Esophagus squamous epithelium (tissue), 5 donors: ENCODE measurements around the gene BID. TPM values are rescaled to one million over a fixed set of nuclear protein-coding genes. Genes with fewer than 3 reads are reported as not detected.

Experiments used
- DNase-seq: peaks from one replicate; lab custom pipeline; 2025; lab: John Stamatoyannopoulos, UW
- H3K27ac ChIP-seq, 4 donors: fragments of 200-600 bp; sonication (generic); one replicate each; pipeline ENCODE4 v1.5.1; 2016 to 2019; ENCODE audit warnings: mild to moderate bottlenecking in 1 of 4
- H3K27me3 ChIP-seq, 4 donors: fragments of 200-600 bp; sonication (generic); 1 replicate in 3 of 4; 2 replicates in 1 of 4; pipeline versions ENCODE4 v1.5.1 to v1.6.0; 2017 to 2021; ENCODE audit warnings: antibody characterized with exemption in 1 of 4
- H3K36me3 ChIP-seq, 3 donors: fragments of 200-600 bp; sonication (generic); one replicate each; pipeline ENCODE4 v1.5.1; 2016 to 2019
- H3K4me1 ChIP-seq, 3 donors: fragments of 200-600 bp; sonication (generic); one replicate each; pipeline ENCODE4 v1.5.1; 2017 to 2019
- H3K4me3 ChIP-seq, 4 donors: fragments of 200-600 bp; sonication (generic); 1 replicate in 3 of 4; 2 replicates in 1 of 4; pipeline ENCODE4 v1.5.1; 2016 to 2019; ENCODE audit warnings: mild to moderate bottlenecking in 2 of 4, moderate library complexity in 1 of 4
- H3K9me3 ChIP-seq, 3 donors: fragments of 200-600 bp; sonication (generic); one replicate each; pipeline ENCODE4 v1.5.1; 2016 to 2019
- POLR2A ChIP-seq, 4 donors: fragments of 450-650 bp; IDR thresholded peaks; one replicate each; pipeline ENCODE4 v1.6.1; 2017; ENCODE audit warnings: antibody characterized with exemption in 4 of 4, mild to moderate bottlenecking in 4 of 4, moderate library complexity in 3 of 4
- WGBS, 2 donors: methylation state at CpG; one replicate each; pipeline ENCODE4 v1.1.5; 2018; 5-methylcytosine and 5-hydroxymethylcytosine counted together
- intact Hi-C: fragments of 100-400 bp; cut with DNase I; formaldehyde crosslinking; loops from one replicate; pipeline ENCODE4 v1.15.0; 2022
- total RNA-seq, 4 donors: library from RNA; depleted of rRNA; stranded (reverse); fragments of >200 nt; gene quantifications; one replicate each; pipeline ENCODE4 v1.1.0, GENCODE V29; 2016
- TF ChIP-seq, protein P1 (sequence below), 6 experiments: fragments of 450-650 bp in 4 of 6; fragments of 200-600 bp in 2 of 6; sonication (generic) in 2 of 6; IDR thresholded peaks; one replicate each; pipeline ENCODE4 v1.5.1; 2016 to 2019; ENCODE audit warnings: antibody characterized with exemption in 6 of 6, mild to moderate bottlenecking in 4 of 6, moderate library complexity in 4 of 6
- donor health status: DM: yes; HTN: yes; CAD: no.

The BID gene
- total RNA-seq, 4 donors from 2014 or later = 10.6 to 32.9 (median 22.7) TPM

- H3K4me1 ChIP-seq = peaks cover 10 to 45% (median 18%) of the 10 kb centered on the region in 3 donors
- peaks cover 0 to 39% (median 15%) of the 10 kb centered on the region in 3 donors for H3K36me3 ChIP-seq
- 61 to 85% methylated on average over 5 to 7 of the region's 8 CpGs for WGBS, 2 donors
- H3K27ac ChIP-seq = peak overlapping the region; percentile 20 to 72 (median 52)
- DNase-seq = no peak
- intact Hi-C loops = no loop called here
- H3K9me3 ChIP-seq = no peaks in the 10 kb centered on the region
- H3K4me3 ChIP-seq = no peak overlapping the region
- TF ChIP-seq, protein P1, sequence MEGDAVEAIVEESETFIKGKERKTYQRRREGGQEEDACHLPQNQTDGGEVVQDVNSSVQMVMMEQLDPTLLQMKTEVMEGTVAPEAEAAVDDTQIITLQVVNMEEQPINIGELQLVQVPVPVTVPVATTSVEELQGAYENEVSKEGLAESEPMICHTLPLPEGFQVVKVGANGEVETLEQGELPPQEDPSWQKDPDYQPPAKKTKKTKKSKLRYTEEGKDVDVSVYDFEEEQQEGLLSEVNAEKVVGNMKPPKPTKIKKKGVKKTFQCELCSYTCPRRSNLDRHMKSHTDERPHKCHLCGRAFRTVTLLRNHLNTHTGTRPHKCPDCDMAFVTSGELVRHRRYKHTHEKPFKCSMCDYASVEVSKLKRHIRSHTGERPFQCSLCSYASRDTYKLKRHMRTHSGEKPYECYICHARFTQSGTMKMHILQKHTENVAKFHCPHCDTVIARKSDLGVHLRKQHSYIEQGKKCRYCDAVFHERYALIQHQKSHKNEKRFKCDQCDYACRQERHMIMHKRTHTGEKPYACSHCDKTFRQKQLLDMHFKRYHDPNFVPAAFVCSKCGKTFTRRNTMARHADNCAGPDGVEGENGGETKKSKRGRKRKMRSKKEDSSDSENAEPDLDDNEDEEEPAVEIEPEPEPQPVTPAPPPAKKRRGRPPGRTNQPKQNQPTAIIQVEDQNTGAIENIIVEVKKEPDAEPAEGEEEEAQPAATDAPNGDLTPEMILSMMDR (IDR thresholded peaks at IDR 0.05) = no peak
- TF ChIP-seq POLR2A (IDR thresholded peaks at IDR 0.05) = no peak
- no peaks in the 10 kb centered on the region for H3K27me3 ChIP-seq
Measured at GRCh38 chr22:17787241-17787640, 13.0 kb upstream of the BID start.

GRCh38 chr22:17786435-17787161 is 12.3 kb upstream of the BID start:
- TF ChIP-seq, protein P1 (IDR thresholded peaks at IDR 0.05) = peak in 1 of 6 experiments; percentile 7
- no peak for TF ChIP-seq POLR2A (IDR thresholded peaks at IDR 0.05)
- intact Hi-C loops = no loop called here
- H3K4me3 ChIP-seq = no peak overlapping the region
- 38 to 45% methylated on average over 1 to 6 of the region's 18 CpGs for WGBS, 2 donors
- H3K27ac ChIP-seq = peak overlapping the region; percentile 42 to 72 (median 60)
- DNase-seq = no peak
- no peaks in the 10 kb centered on the region for H3K9me3 ChIP-seq
- peaks cover 16 to 51% (median 25%) of the 10 kb centered on the region in 3 donors for H3K4me1 ChIP-seq
- peaks cover 0 to 37% (median 15%) of the 10 kb centered on the region in 3 donors for H3K36me3 ChIP-seq
- no peaks in the 10 kb centered on the region for H3K27me3 ChIP-seq

DNA sequence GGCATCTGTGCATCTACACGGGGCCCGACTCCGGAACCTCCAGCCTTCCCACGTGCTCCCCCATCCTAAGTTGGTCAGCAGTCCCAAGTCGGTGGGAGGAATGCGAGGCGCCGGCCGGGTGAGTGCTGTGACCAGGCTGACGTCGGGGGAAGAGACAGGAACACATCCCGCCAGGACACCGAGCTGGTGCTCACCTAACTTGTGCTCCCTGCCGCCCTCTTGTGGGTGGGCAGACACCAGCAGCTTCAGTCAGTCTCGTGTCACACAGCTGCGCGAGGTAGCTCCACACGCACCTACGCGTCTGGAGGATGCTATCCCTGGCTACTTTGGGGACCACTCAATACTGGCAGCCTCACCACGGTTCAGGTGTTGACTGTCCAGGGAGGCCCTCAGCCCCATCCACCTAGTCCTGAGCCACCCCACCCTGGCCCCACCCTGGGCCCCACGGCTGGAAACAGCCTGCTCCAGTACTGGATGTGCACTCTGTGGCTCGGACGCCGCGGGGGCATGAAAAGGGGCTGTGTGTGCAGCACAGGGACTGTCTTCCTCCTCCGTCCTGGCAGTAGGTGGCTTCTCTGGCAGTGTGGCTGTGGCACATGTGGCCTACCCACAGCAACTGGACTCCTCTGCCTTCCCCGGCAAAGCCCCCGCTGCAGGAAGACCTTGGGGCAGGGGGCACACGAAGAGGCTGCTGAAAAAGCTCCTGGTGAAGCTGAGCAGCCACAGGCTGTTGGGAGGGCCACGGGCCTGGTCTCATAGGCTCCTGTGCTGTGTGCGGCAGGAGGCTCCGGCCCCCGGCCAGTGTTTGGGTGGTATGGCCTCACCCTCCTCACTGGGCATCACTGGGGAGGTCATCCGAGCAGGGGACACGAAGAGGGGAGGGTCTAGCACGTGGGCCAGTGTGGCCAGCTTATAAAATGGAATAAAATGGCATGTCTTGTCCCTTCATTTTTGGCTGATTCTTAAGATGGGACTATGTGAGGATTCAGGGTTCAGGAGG is 11.2 kb upstream of the BID start:
- WGBS, 2 donors = 78 to 91% methylated on average over 5 to 7 of the region's 37 CpGs
- intact Hi-C loops = no loop called here
- Histone ChIP-seq H3K4me1 (peaks cover 22 to 60% (median 34%) of the 10 kb centered on the region in 3 donors), H3K9me3 (no peaks in the 10 kb centered on the region), H3K36me3 (peaks cover 0 to 26% (median 12%) of the 10 kb centered on the region in 3 donors), H3K27me3 (peaks cover 0 to 5% (median 0%) of the 10 kb centered on the region in 4 donors), H3K4me3 (no peak overlapping the region), H3K27ac (peak overlapping the region in 3 of 4 donors; percentile 7 to 61 (median 28))
- DNase-seq = no peak
- TF ChIP-seq, protein P1 (IDR thresholded peaks at IDR 0.05) = peak in 5 of 6 experiments; percentile 43 to 67 (median 49)
- no peak for TF ChIP-seq POLR2A (IDR thresholded peaks at IDR 0.05)

GRCh38 chr22:17784776-17785175 is 10.5 kb upstream of the BID start:
- H3K4me1 ChIP-seq = peaks cover 22 to 60% (median 34%) of the 10 kb centered on the region in 3 donors
- H3K4me3 ChIP-seq = no peak overlapping the region
- no peaks in the 10 kb centered on the region for H3K9me3 ChIP-seq
- TF ChIP-seq, protein P1 (IDR thresholded peaks at IDR 0.05) = no peak
- no peak for TF ChIP-seq POLR2A (IDR thresholded peaks at IDR 0.05)
- H3K36me3 ChIP-seq = peaks cover 0 to 19% (median 7%) of the 10 kb centered on the region in 3 donors
- peaks cover 0 to 6% (median 0%) of the 10 kb centered on the region in 4 donors for H3K27me3 ChIP-seq
- no peak overlapping the region for H3K27ac ChIP-seq
- DNase-seq = no peak
- WGBS, 2 donors = 83 to 100% methylated on average over 2 to 7 of the region's 11 CpGs
- intact Hi-C loops = no loop called here
